DOHH2 (cell line): ENCODE data around the gene UTP11.

Source experiments
- H3F3A ChIP-seq: fragments of 200-600 bp; sonication (generic), shearing (Covaris generic); 2 replicates; pipeline ENCODE4 v1.6.0; 2016; ENCODE audit warnings: antibody characterized with exemption, mild to moderate bottlenecking; ENCODE audit not compliant: control insufficient read depth, insufficient read depth
- H3K27ac ChIP-seq: fragments of 200-600 bp; sonication (generic); 2 replicates; pipeline ENCODE4 v1.5.1; 2014; ENCODE audit warnings: low read depth, mild to moderate bottlenecking, low read length, moderate library complexity
- H3K27me3 ChIP-seq: fragments of 200-600 bp; sonication (generic); 2 replicates; pipeline ENCODE4 v1.6.1; 2014; ENCODE audit warnings: mild to moderate bottlenecking, low read length, mixed read lengths; ENCODE audit not compliant: control insufficient read depth
- H3K36me3 ChIP-seq: fragments of 200-600 bp; sonication (generic); 2 replicates; pipeline ENCODE4 v1.6.1; 2014; ENCODE audit warnings: mild to moderate bottlenecking, low read length, moderate library complexity, mixed read lengths; ENCODE audit not compliant: control insufficient read depth
- H3K4me1 ChIP-seq: fragments of 200-600 bp; sonication (generic); 2 replicates; pipeline ENCODE4 v1.6.1; 2014; ENCODE audit warnings: mild to moderate bottlenecking, low read length, mixed read lengths; ENCODE audit not compliant: control insufficient read depth
- H3K4me2 ChIP-seq: fragments of 200-600 bp; sonication (generic); 2 replicates; pipeline ENCODE4 v1.6.0; 2014; ENCODE audit warnings: mild to moderate bottlenecking, low read length, moderate library complexity
- H3K4me3 ChIP-seq: fragments of 200-600 bp; sonication (generic); 2 replicates; pipeline ENCODE4 v1.5.1; 2014; ENCODE audit warnings: mild to moderate bottlenecking, low read length, mixed read lengths
- H3K79me2 ChIP-seq: fragments of 200-600 bp; sonication (generic); 2 replicates; pipeline ENCODE4 v1.6.1; 2014; ENCODE audit warnings: mild to moderate bottlenecking, low read length, mixed read lengths; ENCODE audit not compliant: control insufficient read depth
- H3K9me2 ChIP-seq: fragments of 200-600 bp; sonication (generic); replicated peaks from 2 replicates; pipeline ENCODE4 v1.6.1; 2014; ENCODE audit warnings: mild to moderate bottlenecking, low read length, mixed read lengths; ENCODE audit not compliant: control insufficient read depth
- H3K9me3 ChIP-seq: fragments of 200-600 bp; sonication (generic); 2 replicates; pipeline ENCODE4 v1.6.1; 2014; ENCODE audit warnings: antibody characterized with exemption, low read length, mixed read lengths; ENCODE audit not compliant: control insufficient read depth, insufficient read depth
- H4K20me1 ChIP-seq: fragments of 200-600 bp; sonication (generic); 2 replicates; pipeline ENCODE4 v1.6.0; 2014; ENCODE audit warnings: low read depth, mild to moderate bottlenecking, antibody characterized with exemption, low read length, moderate library complexity; ENCODE audit not compliant: control insufficient read depth, insufficient read depth
- EZH2phosphoT487 ChIP-seq: fragments of 200-600 bp; sonication (generic); IDR thresholded peaks from 2 replicates; pipeline ENCODE4 v1.6.1; 2017; ENCODE audit warnings: borderline replicate concordance, mild to moderate bottlenecking, antibody characterized with exemption, low read length, moderate library complexity, mixed read lengths
- TF ChIP-seq, protein P1 (sequence below): fragments of 200-600 bp; sonication (generic); IDR thresholded peaks from one replicate; pipeline ENCODE4 v1.5.1; 2014; ENCODE audit warnings: antibody characterized with exemption, mild to moderate bottlenecking, low read depth, low read length; ENCODE audit not compliant: poor library complexity, severe bottlenecking

The UTP11 gene

DNA sequence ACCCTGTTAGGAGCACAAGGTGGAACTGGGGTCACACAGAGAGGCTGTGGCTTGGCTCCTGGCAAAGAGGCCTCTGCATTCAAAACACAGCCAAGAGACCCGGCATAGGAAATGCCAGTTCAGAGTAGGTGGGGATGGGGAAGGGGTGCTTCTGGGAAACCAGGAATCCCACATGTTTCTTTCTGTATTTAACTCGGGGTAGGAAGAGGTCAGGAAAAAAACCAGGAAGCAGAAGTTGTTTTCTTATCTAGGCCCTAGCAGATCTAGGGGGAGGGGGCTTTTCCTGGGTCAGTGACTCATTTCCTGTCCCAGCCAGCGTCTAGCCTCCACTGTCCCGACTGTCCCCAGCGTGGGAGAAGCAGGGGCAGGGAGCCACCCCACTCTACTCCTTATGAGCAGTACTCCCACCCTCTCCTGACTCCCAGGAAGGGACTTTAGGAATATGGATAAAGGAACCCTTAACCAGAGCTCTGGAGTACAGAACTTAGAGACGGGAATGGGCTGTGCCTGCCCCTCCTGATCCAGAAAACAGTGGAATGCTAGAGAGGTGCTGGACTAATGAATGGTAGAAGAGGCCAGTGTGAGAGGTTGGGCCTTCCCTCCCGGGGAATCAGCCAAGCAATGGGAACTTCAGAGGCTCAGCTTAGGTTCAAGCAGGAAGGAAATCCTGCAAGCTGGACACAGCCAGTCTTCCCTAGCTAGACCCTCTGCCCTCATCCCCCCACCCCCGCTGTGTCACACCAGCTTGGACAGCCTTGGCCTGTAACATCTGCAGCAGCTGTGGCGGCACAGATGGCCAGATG lies 12.9 kb upstream of the UTP11 start:
- Histone ChIP-seq H3K79me2 (no peaks in the 10 kb centered on the region), H3K9me2 (no peaks in the 10 kb centered on the region), H3K4me1 (peaks cover 33% of the 10 kb centered on the region), H4K20me1 (no peaks in the 10 kb centered on the region), H3K27ac (no peak overlapping the region), H3K4me2 (peak overlapping the region; percentile 46), H3F3A (no peaks in the 10 kb centered on the region), H3K36me3 (no peaks in the 10 kb centered on the region), H3K27me3 (peaks cover 11% of the 10 kb centered on the region), H3K9me3 (no peaks in the 10 kb centered on the region), H3K4me3 (peak overlapping the region; percentile 27; the same call in 1 of the 2 replicates)
- TF ChIP-seq, protein P1, sequence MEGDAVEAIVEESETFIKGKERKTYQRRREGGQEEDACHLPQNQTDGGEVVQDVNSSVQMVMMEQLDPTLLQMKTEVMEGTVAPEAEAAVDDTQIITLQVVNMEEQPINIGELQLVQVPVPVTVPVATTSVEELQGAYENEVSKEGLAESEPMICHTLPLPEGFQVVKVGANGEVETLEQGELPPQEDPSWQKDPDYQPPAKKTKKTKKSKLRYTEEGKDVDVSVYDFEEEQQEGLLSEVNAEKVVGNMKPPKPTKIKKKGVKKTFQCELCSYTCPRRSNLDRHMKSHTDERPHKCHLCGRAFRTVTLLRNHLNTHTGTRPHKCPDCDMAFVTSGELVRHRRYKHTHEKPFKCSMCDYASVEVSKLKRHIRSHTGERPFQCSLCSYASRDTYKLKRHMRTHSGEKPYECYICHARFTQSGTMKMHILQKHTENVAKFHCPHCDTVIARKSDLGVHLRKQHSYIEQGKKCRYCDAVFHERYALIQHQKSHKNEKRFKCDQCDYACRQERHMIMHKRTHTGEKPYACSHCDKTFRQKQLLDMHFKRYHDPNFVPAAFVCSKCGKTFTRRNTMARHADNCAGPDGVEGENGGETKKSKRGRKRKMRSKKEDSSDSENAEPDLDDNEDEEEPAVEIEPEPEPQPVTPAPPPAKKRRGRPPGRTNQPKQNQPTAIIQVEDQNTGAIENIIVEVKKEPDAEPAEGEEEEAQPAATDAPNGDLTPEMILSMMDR: no peak
- TF ChIP-seq EZH2phosphoT487: no peak

DNA sequence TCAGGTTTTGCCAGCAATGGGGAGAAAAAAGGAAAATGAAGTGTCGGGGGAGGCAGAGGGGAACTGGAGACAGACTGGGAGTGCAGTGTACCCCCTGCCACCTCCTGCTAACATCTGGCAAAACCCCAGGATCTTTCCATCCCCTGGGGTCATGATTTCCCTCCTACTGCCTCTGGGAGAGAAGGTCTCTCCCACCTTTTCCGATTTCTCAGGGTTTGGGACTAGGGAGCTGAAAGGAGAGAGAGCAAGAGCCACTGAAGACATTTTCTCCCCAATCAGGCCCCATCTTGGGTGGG lies 12.4 kb upstream of the UTP11 start:
- peaks cover 13% of the 10 kb centered on the region for H3K27me3 ChIP-seq
- H3K4me3 ChIP-seq: no peak overlapping the region
- no peaks in the 10 kb centered on the region for H3K9me3 ChIP-seq
- H4K20me1 ChIP-seq: no peaks in the 10 kb centered on the region
- no peaks in the 10 kb centered on the region for H3F3A ChIP-seq
- peak overlapping the region; percentile 46; the same call in 1 of the 2 replicates for H3K4me2 ChIP-seq
- no peaks in the 10 kb centered on the region for H3K36me3 ChIP-seq
- TF ChIP-seq, protein P1: no peak
- TF ChIP-seq EZH2phosphoT487: no peak
- H3K4me1 ChIP-seq: peaks cover 35% of the 10 kb centered on the region
- no peaks in the 10 kb centered on the region for H3K9me2 ChIP-seq
- no peaks in the 10 kb centered on the region for H3K79me2 ChIP-seq
- H3K27ac ChIP-seq: no peak overlapping the region

DNA sequence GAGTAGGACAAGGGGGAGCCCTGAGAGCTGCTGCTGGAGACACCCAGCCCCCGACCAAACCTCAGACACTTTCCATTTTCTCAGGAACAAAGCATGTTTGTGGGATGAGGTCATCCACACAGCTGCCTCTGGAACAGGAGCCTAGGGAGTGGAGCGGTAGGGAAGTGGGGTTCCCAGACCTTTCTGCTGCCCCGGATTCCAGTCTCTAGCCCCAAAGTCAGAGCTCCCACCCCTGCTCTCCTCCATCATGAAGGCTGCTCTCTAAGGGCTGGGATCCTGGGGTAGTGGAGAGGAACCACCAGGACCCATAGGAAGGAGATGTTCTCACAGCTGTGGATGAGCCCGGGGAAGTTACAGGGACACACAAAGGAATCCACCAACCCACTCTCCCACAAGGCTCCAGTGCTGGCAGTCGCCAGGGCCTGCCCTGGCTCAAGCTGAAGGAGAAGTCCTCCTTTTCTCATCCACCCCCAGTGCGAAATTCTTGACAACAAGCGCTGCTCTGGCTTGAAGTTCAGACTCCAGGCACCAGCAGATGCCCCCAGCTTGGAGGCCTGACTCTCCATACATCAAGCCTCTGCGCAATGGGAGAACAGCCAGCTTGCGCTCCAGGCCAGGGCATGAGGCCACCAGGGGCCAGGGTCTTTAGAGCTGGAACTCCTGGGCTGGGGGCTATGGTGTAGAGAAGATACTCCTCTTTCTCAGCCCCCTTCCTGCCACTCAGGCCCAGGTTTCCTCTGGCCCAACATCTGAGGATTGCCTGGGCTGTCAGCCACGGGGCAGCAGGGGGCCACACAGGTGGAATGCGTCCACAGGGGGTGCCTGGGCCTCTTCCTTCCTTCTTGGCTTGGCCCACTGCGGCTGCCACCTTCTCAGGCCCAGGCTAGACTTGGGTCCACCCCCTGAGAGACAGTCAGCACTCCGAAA lies 11.7 kb upstream of the UTP11 start:
- H4K20me1 ChIP-seq: no peaks in the 10 kb centered on the region
- no peak overlapping the region for H3K4me2 ChIP-seq
- H3F3A ChIP-seq: no peaks in the 10 kb centered on the region
- H3K27me3 ChIP-seq: peaks cover 16% of the 10 kb centered on the region
- no peaks in the 10 kb centered on the region for H3K9me3 ChIP-seq
- no peak overlapping the region for H3K27ac ChIP-seq
- H3K4me1 ChIP-seq: peaks cover 35% of the 10 kb centered on the region
- H3K36me3 ChIP-seq: no peaks in the 10 kb centered on the region
- no peaks in the 10 kb centered on the region for H3K9me2 ChIP-seq
- TF ChIP-seq, protein P1: no peak
- TF ChIP-seq EZH2phosphoT487: no peak
- H3K79me2 ChIP-seq: no peaks in the 10 kb centered on the region
- H3K4me3 ChIP-seq: no peak overlapping the region
